Measurements from ENCODE around the gene ECI2.

DNA sequence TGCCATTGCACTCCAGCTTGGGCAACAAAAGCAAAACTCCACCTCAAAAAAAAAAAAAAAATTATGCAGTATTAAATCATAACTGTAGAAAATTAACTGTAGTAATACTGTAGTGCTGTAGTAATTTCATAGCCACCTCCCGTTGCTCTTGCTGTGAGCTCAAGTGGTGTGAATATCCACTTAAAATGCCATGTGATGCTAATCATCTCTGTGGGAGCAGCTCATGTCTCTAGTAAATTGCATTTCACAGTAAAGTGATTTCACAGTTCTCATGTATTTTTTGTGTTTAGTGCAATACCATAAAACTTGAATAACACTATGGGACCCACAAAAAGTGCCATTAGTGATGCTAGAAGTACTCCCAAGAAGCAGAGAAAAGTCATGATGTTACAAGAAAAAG is 42.1 kb downstream of the ECI2 start:
- TF ChIP-seq, protein P1, sequence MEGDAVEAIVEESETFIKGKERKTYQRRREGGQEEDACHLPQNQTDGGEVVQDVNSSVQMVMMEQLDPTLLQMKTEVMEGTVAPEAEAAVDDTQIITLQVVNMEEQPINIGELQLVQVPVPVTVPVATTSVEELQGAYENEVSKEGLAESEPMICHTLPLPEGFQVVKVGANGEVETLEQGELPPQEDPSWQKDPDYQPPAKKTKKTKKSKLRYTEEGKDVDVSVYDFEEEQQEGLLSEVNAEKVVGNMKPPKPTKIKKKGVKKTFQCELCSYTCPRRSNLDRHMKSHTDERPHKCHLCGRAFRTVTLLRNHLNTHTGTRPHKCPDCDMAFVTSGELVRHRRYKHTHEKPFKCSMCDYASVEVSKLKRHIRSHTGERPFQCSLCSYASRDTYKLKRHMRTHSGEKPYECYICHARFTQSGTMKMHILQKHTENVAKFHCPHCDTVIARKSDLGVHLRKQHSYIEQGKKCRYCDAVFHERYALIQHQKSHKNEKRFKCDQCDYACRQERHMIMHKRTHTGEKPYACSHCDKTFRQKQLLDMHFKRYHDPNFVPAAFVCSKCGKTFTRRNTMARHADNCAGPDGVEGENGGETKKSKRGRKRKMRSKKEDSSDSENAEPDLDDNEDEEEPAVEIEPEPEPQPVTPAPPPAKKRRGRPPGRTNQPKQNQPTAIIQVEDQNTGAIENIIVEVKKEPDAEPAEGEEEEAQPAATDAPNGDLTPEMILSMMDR (conservative IDR thresholded peaks at IDR 0.05; ENCODE audit: low read depth in 2 of 2): no peak
- TF ChIP-seq EZH2phosphoT487 (IDR thresholded peaks at IDR 0.05; ENCODE audit: unreplicated experiment): no peak
- TF ChIP-seq EZH2 (IDR thresholded peaks at IDR 0.05; ENCODE audit: low read depth, unreplicated experiment): no peak
- no peak for TF ChIP-seq POLR2AphosphoS5 (IDR thresholded peaks at IDR 0.05; ENCODE audit: low read depth)
- no peak for TF ChIP-seq JUNB (IDR thresholded peaks at IDR 0.05; ENCODE audit: unreplicated experiment)
- TF ChIP-seq, protein P2, sequence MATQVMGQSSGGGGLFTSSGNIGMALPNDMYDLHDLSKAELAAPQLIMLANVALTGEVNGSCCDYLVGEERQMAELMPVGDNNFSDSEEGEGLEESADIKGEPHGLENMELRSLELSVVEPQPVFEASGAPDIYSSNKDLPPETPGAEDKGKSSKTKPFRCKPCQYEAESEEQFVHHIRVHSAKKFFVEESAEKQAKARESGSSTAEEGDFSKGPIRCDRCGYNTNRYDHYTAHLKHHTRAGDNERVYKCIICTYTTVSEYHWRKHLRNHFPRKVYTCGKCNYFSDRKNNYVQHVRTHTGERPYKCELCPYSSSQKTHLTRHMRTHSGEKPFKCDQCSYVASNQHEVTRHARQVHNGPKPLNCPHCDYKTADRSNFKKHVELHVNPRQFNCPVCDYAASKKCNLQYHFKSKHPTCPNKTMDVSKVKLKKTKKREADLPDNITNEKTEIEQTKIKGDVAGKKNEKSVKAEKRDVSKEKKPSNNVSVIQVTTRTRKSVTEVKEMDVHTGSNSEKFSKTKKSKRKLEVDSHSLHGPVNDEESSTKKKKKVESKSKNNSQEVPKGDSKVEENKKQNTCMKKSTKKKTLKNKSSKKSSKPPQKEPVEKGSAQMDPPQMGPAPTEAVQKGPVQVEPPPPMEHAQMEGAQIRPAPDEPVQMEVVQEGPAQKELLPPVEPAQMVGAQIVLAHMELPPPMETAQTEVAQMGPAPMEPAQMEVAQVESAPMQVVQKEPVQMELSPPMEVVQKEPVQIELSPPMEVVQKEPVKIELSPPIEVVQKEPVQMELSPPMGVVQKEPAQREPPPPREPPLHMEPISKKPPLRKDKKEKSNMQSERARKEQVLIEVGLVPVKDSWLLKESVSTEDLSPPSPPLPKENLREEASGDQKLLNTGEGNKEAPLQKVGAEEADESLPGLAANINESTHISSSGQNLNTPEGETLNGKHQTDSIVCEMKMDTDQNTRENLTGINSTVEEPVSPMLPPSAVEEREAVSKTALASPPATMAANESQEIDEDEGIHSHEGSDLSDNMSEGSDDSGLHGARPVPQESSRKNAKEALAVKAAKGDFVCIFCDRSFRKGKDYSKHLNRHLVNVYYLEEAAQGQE (IDR thresholded peaks at IDR 0.05; ENCODE audit: unreplicated experiment): no peak

Data from GM23338 (cell line).